ENCODE measurements around the gene ERN1. TPM values are rescaled to one million over a fixed set of nuclear protein-coding genes. Genes with fewer than 3 reads are reported as not detected.

The ERN1 gene
- total and polyA plus RNA-seq, 2 of the 13 experiments (the other 11 are each of a cell fraction or from before 2014, with no cell fraction given): 6.0 to 12.7 TPM

DNA sequence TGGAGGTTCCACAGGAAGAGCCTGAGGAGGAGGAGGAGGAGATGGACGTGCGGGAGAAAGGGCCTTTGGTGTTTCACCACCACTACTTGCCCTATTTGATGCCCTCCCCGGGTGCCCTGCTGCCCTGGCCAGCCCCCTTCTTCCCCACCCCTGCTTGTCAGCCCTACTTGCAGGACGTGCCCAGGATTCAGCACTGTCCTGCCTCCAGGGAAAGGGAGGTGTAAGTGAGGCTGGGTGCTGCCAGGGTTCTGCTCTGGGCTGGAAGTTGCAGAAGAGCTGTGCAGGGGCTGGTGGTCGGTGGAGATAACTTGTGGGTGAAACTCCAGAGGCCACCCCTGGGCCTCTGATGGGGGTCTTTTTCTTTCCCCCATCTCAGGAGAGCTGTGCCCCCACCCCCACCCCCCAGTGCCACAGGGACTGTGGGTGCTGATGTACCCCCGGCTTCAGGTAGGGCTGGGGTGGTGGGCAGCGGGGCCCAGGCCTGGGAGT, 128.8 kb downstream of the ERN1 start (continued):
- TF ChIP-seq, protein P1, sequence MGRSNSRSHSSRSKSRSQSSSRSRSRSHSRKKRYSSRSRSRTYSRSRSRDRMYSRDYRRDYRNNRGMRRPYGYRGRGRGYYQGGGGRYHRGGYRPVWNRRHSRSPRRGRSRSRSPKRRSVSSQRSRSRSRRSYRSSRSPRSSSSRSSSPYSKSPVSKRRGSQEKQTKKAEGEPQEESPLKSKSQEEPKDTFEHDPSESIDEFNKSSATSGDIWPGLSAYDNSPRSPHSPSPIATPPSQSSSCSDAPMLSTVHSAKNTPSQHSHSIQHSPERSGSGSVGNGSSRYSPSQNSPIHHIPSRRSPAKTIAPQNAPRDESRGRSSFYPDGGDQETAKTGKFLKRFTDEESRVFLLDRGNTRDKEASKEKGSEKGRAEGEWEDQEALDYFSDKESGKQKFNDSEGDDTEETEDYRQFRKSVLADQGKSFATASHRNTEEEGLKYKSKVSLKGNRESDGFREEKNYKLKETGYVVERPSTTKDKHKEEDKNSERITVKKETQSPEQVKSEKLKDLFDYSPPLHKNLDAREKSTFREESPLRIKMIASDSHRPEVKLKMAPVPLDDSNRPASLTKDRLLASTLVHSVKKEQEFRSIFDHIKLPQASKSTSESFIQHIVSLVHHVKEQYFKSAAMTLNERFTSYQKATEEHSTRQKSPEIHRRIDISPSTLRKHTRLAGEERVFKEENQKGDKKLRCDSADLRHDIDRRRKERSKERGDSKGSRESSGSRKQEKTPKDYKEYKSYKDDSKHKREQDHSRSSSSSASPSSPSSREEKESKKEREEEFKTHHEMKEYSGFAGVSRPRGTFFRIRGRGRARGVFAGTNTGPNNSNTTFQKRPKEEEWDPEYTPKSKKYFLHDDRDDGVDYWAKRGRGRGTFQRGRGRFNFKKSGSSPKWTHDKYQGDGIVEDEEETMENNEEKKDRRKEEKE (IDR thresholded peaks at IDR 0.05): no peak
- TF ChIP-seq, protein P2, sequence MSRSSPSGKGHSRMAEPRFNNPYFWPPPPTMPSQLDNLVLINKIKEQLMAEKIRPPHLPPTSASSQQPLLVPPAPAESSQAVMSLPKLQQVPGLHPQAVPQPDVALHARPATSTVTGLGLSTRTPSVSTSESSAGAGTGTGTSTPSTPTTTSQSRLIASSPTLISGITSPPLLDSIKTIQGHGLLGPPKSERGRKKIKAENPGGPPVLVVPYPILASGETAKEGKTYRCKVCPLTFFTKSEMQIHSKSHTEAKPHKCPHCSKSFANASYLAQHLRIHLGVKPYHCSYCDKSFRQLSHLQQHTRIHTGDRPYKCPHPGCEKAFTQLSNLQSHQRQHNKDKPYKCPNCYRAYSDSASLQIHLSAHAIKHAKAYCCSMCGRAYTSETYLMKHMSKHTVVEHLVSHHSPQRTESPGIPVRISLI (CRISPR knock-in tag; IDR thresholded peaks at IDR 0.05; ENCODE audit: borderline replicate concordance): no peak

DNA sequence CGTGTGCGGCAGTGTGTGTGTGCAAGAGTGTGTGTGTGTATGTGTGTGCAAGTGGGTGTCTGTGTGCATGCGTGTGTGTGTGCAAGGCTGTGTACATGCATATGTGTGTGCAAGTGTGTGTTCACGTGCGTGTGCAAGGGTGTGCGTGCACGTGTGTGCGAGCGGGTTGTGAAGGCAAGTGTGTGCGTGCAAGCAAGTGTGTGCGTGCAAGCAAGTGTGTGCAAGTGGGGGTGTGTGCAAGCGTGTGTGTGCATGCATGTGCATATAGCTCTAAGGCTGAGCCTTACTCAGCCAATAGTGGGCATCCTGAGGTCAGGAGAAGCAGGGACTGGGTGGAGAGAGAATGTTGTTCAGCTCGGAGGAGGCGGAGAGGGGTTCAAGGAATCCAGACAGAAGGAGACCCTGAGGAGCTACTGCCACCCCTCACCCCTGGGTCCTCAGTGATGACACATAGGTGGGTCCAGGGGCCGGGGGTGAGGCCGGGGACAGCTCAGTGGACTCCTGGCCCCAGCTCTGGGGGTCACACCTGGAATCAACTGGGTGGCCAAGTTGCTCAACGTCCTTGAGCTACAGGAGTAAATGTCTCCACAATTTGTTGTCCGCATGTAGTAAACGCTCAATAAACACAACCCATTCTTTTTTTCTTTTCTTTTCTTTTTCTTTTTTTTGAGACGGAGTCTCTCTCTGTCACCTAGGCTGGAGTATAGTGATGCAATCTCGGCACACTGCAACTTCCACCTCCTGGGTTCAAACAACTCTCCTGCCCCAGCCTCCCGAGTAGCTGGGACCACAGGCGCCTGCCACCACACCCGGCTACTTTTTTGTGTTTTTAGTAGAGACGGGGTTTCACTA, 130.0 kb downstream of the ERN1 start:
- 55% methylated on average over 23 of the region's 25 CpGs for WGBS (ENCODE audit: low lambda C conversion rate)
- no peak overlapping the region for H3K9ac ChIP-seq (ENCODE audit: insufficient read depth, low read depth, low read length)
- no peak overlapping the region; a peak in 1 of 6 replicates for H3K4me3 ChIP-seq (replicated peaks in 1 of 3; ENCODE audit: insufficient read depth in 1 of 3, low read depth in 2 of 3, low read length in 3 of 3)
- BruUV-seq (replicated peaks): no TSS peak
- H3K27ac ChIP-seq (ENCODE audit: extremely low read length, insufficient read depth, low read length): no peak overlapping the region
- H3K4me2 ChIP-seq (ENCODE audit: low read depth, low read length): 0 out of 2 replicates have a peak overlapping the region, but pooled peaks have one; percentile 0
- ChIA-PET CTCF (ENCODE audit: low intra/inter-chr PET ratio, low total read pairs) (no interaction called here), POLR2A (no interaction called here)
- peaks cover 50% of the 10 kb centered on the region for H3K4me1 ChIP-seq (ENCODE audit: insufficient read depth, low read length)
- H2AFZ ChIP-seq (ENCODE audit: low read length): no peak overlapping the region
- H4K20me1 ChIP-seq (ENCODE audit: insufficient read depth, low read length): no peaks in the 10 kb centered on the region
- DNase-seq (ENCODE audit: low spot score) (no peak), ATAC-seq (no peak), FAIRE-seq (no peak)
- H3K79me2 ChIP-seq (ENCODE audit: insufficient read depth, low read length): no peaks in the 10 kb centered on the region
- H3K36me3 ChIP-seq (replicated peaks in 1 of 2; ENCODE audit: control insufficient read depth in 1 of 2, insufficient read depth in 2 of 2, low read length in 2 of 2): no peaks in the 10 kb centered on the region
- H3K27me3 ChIP-seq (ENCODE audit: control insufficient read depth in 1 of 2, insufficient read depth in 2 of 2, low read length in 2 of 2): peaks cover 10 to 32% of the 10 kb centered on the region in 2 experiments; a peak in 4 of 5 replicates
- no peaks in the 10 kb centered on the region for H3K9me3 ChIP-seq (ENCODE audit: low read length)
- in situ Hi-C loops (cut with HindIII; ENCODE audit: extremely low pct_ligation_motif_present, low pct_unique_long_range_greater_than_20kb) (no loop called here), intact Hi-C loops (cut with micrococcal nuclease; ENCODE audit: unreplicated experiment) (no loop called here)
- TF ChIP-seq HNRNPH1 (optimal IDR thresholded peaks at IDR 0.05; ENCODE audit: low read depth, low read length) (no peak), CENPT (CRISPR knock-in tag; IDR thresholded peaks at IDR 0.05; ENCODE audit: low read depth) (peak; percentile 40; the same call in 1 of the 2 replicates), ATF7 (IDR thresholded peaks at IDR 0.05) (no peak), ATF7 (CRISPR knock-in tag; IDR thresholded peaks at IDR 0.05) (0 out of 2 replicates have a peak, but pooled peaks have one; percentile 32), ZNF232 (CRISPR knock-in tag; IDR thresholded peaks at IDR 0.05; ENCODE audit: borderline replicate concordance) (no peak), CEBPB (IDR thresholded peaks at IDR 0.05; ENCODE audit: borderline replicate concordance, low read depth, low read length) (peak; percentile 8; the same call in 1 of the 2 replicates), LCORL (IDR thresholded peaks at IDR 0.05) (0 out of 2 replicates have a peak, but pooled peaks have one; percentile 2), LCORL (CRISPR knock-in tag; IDR thresholded peaks at IDR 0.05) (no peak), ZFYVE20 (CRISPR knock-in tag; IDR thresholded peaks at IDR 0.05; ENCODE audit: borderline replicate concordance, low read depth) (0 out of 2 replicates have a peak, but pooled peaks have one; percentile 30), ZNF207 (IDR thresholded peaks at IDR 0.05; ENCODE audit: borderline replicate concordance) (0 out of 2 replicates have a peak, but pooled peaks have one; percentile 78), PHF21A (CRISPR knock-in tag; IDR thresholded peaks at IDR 0.05) (no peak), RARA (CRISPR knock-in tag; IDR thresholded peaks at IDR 0.05) (0 out of 2 replicates have a peak, but pooled peaks have one; percentile 13), PAWR (CRISPR knock-in tag; IDR thresholded peaks at IDR 0.05; ENCODE audit: borderline replicate concordance) (no peak)
- TF ChIP-seq, protein P3, sequence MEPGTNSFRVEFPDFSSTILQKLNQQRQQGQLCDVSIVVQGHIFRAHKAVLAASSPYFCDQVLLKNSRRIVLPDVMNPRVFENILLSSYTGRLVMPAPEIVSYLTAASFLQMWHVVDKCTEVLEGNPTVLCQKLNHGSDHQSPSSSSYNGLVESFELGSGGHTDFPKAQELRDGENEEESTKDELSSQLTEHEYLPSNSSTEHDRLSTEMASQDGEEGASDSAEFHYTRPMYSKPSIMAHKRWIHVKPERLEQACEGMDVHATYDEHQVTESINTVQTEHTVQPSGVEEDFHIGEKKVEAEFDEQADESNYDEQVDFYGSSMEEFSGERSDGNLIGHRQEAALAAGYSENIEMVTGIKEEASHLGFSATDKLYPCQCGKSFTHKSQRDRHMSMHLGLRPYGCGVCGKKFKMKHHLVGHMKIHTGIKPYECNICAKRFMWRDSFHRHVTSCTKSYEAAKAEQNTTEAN (CRISPR knock-in tag; conservative IDR thresholded peaks at IDR 0.05): peak; percentile 90

Measured in HepG2 (cell line).